ENCODE measurements around the gene PPP2R2C. TPM values are rescaled to one million over a fixed set of nuclear protein-coding genes. Genes with fewer than 3 reads are reported as not detected.

The PPP2R2C gene
- total RNA-seq, 1 experiment from 2014 or later = 8.1 TPM

GRCh38 chr4:6371271-6371670 is 101.1 kb downstream of the PPP2R2C start:
- Histone ChIP-seq H2BK20ac (ENCODE audit: low read depth, low read length, poor library complexity, severe bottlenecking) (no peak overlapping the region), H3K4ac (ENCODE audit: low read depth, low read length) (no peak overlapping the region), H4K5ac (ENCODE audit: insufficient read length, low read depth, low read length) (no peak overlapping the region), H2AK5ac (ENCODE audit: insufficient read length, low read length) (no peak overlapping the region), H2BK12ac (ENCODE audit: insufficient read length, low read depth, low read length) (no peak overlapping the region), H2BK5ac (ENCODE audit: insufficient read length, low read length) (no peak overlapping the region), H3K4me2 (ENCODE audit: insufficient read depth, insufficient read length, low read length) (no peak overlapping the region), H4K8ac (replicated peaks; ENCODE audit: insufficient read length, low read depth, low read length) (no peak overlapping the region), H3K79me1 (ENCODE audit: insufficient read depth, low read depth, low read length, poor library complexity, severe bottlenecking) (no peaks in the 10 kb centered on the region), H3K79me2 (ENCODE audit: insufficient read depth, low read length) (no peaks in the 10 kb centered on the region), H3K56ac (ENCODE audit: insufficient read length, low read depth, low read length) (no peak overlapping the region), H4K91ac (ENCODE audit: insufficient read length, low read depth, low read length) (no peak overlapping the region), H3K9ac (ENCODE audit: extremely low read depth, insufficient read length, low read length) (no peak overlapping the region), H3K27ac (ENCODE audit: insufficient read length, low read depth, low read length) (no peak overlapping the region), H3K18ac (ENCODE audit: insufficient read length, low read depth, low read length) (no peak overlapping the region), H3K14ac (ENCODE audit: insufficient read depth, low read length) (no peak overlapping the region), H2BK120ac (ENCODE audit: low read depth, low read length, poor library complexity, severe bottlenecking) (no peak overlapping the region), H3K4me1 (ENCODE audit: insufficient read depth, low read length) (no peaks in the 10 kb centered on the region), H3K23me2 (ENCODE audit: insufficient read length, low read depth, low read length, poor library complexity, severe bottlenecking) (no peaks in the 10 kb centered on the region), H3K9me3 (ENCODE audit: control insufficient read depth, low read depth, low read length) (no peaks in the 10 kb centered on the region), H3T11ph (ENCODE audit: low read length) (no peak overlapping the region), H3K27me3 (ENCODE audit: insufficient read depth, low read length) (no peaks in the 10 kb centered on the region), H4K20me1 (ENCODE audit: control insufficient read depth, insufficient read depth, insufficient read length) (no peaks in the 10 kb centered on the region), H2BK15ac (ENCODE audit: low read depth, low read length) (no peak overlapping the region), H2AFZ (ENCODE audit: low read length) (no peak overlapping the region), H3K23ac (ENCODE audit: insufficient read length, low read depth, low read length) (no peak overlapping the region)
- no CpG with 5 or more reads among the region's 5 CpGs for WGBS (ENCODE audit: extremely low coverage, insufficient read length, low lambda C conversion rate)
- no peak for DNase-seq
- TF ChIP-seq, protein P1, sequence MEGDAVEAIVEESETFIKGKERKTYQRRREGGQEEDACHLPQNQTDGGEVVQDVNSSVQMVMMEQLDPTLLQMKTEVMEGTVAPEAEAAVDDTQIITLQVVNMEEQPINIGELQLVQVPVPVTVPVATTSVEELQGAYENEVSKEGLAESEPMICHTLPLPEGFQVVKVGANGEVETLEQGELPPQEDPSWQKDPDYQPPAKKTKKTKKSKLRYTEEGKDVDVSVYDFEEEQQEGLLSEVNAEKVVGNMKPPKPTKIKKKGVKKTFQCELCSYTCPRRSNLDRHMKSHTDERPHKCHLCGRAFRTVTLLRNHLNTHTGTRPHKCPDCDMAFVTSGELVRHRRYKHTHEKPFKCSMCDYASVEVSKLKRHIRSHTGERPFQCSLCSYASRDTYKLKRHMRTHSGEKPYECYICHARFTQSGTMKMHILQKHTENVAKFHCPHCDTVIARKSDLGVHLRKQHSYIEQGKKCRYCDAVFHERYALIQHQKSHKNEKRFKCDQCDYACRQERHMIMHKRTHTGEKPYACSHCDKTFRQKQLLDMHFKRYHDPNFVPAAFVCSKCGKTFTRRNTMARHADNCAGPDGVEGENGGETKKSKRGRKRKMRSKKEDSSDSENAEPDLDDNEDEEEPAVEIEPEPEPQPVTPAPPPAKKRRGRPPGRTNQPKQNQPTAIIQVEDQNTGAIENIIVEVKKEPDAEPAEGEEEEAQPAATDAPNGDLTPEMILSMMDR (conservative IDR thresholded peaks at IDR 0.05) = no peak
- H3K9me3 Mint-ChIP-seq = no peaks in the 10 kb centered on the region
- H3K4me3 Mint-ChIP-seq = no peak overlapping the region
- H3K27ac Mint-ChIP-seq = no peak overlapping the region
- peaks cover 11 to 26% of the 10 kb centered on the region in 2 experiments for H3K4me1 Mint-ChIP-seq
- no peaks in the 10 kb centered on the region for H3K36me3 Mint-ChIP-seq (ENCODE audit: insufficient read depth in 1 of 3, low read depth in 3 of 3)
- H3K27me3 Mint-ChIP-seq (ENCODE audit: low read depth) = peaks cover 12% of the 10 kb centered on the region

All from H9 (cell line).